Fibroblast of lung (primary cell): ENCODE results near the gene PLK2. TPM values are rescaled to one million over a fixed set of nuclear protein-coding genes. Genes with fewer than 3 reads are reported as not detected.

ENCODE experiments used
- DNase-seq, 2 donors: peaks; one replicate each; pipeline versions ENCODE4 v3.0.0 to v3.0.0-alpha.2; 2010; ENCODE audit warnings: low read depth in 2 of 2
- H2AFZ ChIP-seq: 2 replicates; pipeline ENCODE4 v1.5.1; 2012; ENCODE audit warnings: low read length, control low read depth, inconsistent platforms
- H3K27ac ChIP-seq: 2 replicates; pipeline ENCODE4 v1.5.1; 2011; ENCODE audit warnings: low read length, control low read depth; ENCODE audit not compliant: insufficient read depth
- H3K27me3 ChIP-seq: 2 replicates; pipeline ENCODE4 v1.5.1; 2011; ENCODE audit warnings: mild to moderate bottlenecking, low read length; ENCODE audit not compliant: control insufficient read depth, insufficient read depth
- H3K36me3 ChIP-seq: 2 replicates; pipeline ENCODE4 v1.5.1; 2011; ENCODE audit warnings: low read length; ENCODE audit not compliant: control insufficient read depth, insufficient read depth
- H3K4me1 ChIP-seq: 2 replicates; pipeline ENCODE4 v1.5.1; 2011; ENCODE audit warnings: low read length; ENCODE audit not compliant: control insufficient read depth, insufficient read depth; ENCODE audit errors: extremely low read depth
- H3K4me2 ChIP-seq: 2 replicates; pipeline ENCODE4 v1.5.1; 2011; ENCODE audit warnings: low read length, control low read depth; ENCODE audit not compliant: insufficient read depth; ENCODE audit errors: extremely low read depth
- H3K4me3 ChIP-seq, 4 experiments: fragments of 200-600 bp in 1 of 4; sonication (generic) in 1 of 4; replicated peaks in 1 of 4; 2 replicates each; pipeline ENCODE4 v1.5.1; 2011 to 2016; ENCODE audit warnings: low read length in 4 of 4, low read depth in 3 of 4, mild to moderate bottlenecking in 3 of 4, control low read depth in 2 of 4, inconsistent platforms in 1 of 4, mixed read lengths in 1 of 4; ENCODE audit not compliant: insufficient read depth in 1 of 4; ENCODE audit errors: control extremely low read depth in 1 of 4
- H3K79me2 ChIP-seq: 2 replicates; pipeline ENCODE4 v1.5.1; 2012; ENCODE audit warnings: mild to moderate bottlenecking, low read length, inconsistent platforms; ENCODE audit not compliant: control insufficient read depth, insufficient read depth
- H3K9ac ChIP-seq: 2 replicates; pipeline ENCODE4 v1.5.1; 2011; ENCODE audit warnings: mild to moderate bottlenecking, low read length, control low read depth; ENCODE audit not compliant: insufficient read depth
- H3K9me3 ChIP-seq: 2 replicates; pipeline ENCODE4 v1.5.1; 2012; ENCODE audit warnings: low read depth, low read length; ENCODE audit not compliant: control insufficient read depth, insufficient read depth
- H4K20me1 ChIP-seq: 2 replicates; pipeline ENCODE4 v1.5.1; 2011; ENCODE audit warnings: low read length; ENCODE audit not compliant: control insufficient read depth, insufficient read depth; ENCODE audit errors: extremely low read depth
- CTCF ChIP-seq, 2 donors: IDR thresholded peaks in 1 of 2; conservative IDR thresholded peaks in 1 of 2; 1 replicate in 1 of 2; 2 replicates in 1 of 2; pipeline ENCODE4 v1.5.1; 2011 to 2012; ENCODE audit warnings: low read length in 2 of 2, control low read depth in 1 of 2, inconsistent platforms in 1 of 2, low read depth in 1 of 2, mild to moderate bottlenecking in 1 of 2
- EZH2 ChIP-seq: IDR thresholded peaks from 2 replicates; pipeline ENCODE4 v1.5.1; 2012; ENCODE audit warnings: low read length, control low read depth, mild to moderate bottlenecking; ENCODE audit errors: missing control alignments
- polyA plus RNA-seq, 2 donors: library from polyadenylated mRNA; depleted of rRNA in 1 of 2; stranded (reverse) in 1 of 2; unstranded in 1 of 2; fragments of >200 nt; gene quantifications; 2 replicates each; pipeline ENCODE4 v1.2.1, GENCODE V29; 2011 to 2012; ENCODE audit warnings: missing spikeins in 1 of 2
- total RNA-seq: library from RNA; depleted of rRNA; stranded (reverse); fragments of >200 nt; gene quantifications from 2 replicates; pipeline ENCODE4 v1.2.1, GENCODE V29; 2014

PLK2 gene
- total and polyA plus RNA-seq, 2 donors (not counting 1 experiment from before 2014, with no cell fraction given), result 26.8 to 983 TPM

DNA sequence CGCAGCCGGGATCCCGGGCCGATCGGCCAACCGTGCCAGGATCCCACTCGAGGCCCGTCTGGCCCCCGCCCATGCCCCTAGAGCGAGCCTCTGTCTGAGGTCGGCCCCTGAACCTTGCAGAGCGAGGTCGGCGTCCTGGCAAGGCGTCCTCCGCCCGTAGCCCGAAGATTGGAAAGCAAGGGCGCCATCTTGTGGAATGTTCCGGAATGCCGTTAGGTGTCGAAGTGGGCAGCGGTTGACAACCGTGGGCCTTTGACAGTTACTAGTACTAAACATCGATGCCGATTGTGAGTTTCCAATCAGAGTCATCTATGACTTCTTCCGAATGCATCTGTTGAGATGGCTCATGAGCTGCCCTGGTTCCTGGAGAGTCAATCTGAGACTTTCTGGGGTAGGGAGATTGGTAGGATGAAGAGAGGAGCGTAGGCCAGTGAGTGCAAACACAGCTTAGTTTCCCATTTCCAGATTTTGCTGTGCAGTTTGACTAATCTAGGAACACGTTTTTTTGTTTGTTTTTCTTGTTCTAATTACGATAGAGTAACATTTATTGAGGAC, 923 bp upstream of the PLK2 start:
- H3K36me3 ChIP-seq, result peaks cover 4% of the 10 kb centered on the region
- H4K20me1 ChIP-seq, result no peaks in the 10 kb centered on the region
- peak overlapping the region; percentile 93 for H3K9ac ChIP-seq
- peak overlapping the region; percentile 91 for H3K27ac ChIP-seq
- DNase-seq, result peak; percentile 77 to 86
- peak overlapping the region; percentile 89 for H2AFZ ChIP-seq
- peaks cover 3% of the 10 kb centered on the region for H3K4me1 ChIP-seq
- no peaks in the 10 kb centered on the region for H3K27me3 ChIP-seq
- H3K4me3 ChIP-seq, result peak overlapping the region; percentile 32 to 88 (median 68)
- H3K9me3 ChIP-seq, result no peaks in the 10 kb centered on the region
- peak overlapping the region; percentile 73 for H3K4me2 ChIP-seq
- peaks cover 31% of the 10 kb centered on the region for H3K79me2 ChIP-seq
- TF ChIP-seq EZH2, result no peak
- TF ChIP-seq CTCF (conservative IDR thresholded peaks at IDR 0.05 in 1 of 2, IDR thresholded peaks at IDR 0.05 in 1 of 2; ENCODE audit: low read depth in 1 of 2, low read length in 2 of 2), result peak; percentile 70 to 86

- H3K4me2 ChIP-seq, result no peak overlapping the region
- peak overlapping the region; percentile 56 to 89 (median 84) for H3K4me3 ChIP-seq
- no peaks in the 10 kb centered on the region for H4K20me1 ChIP-seq
- no peak overlapping the region for H2AFZ ChIP-seq
- H3K9me3 ChIP-seq, result no peaks in the 10 kb centered on the region
- H3K36me3 ChIP-seq, result peaks cover 11% of the 10 kb centered on the region
- DNase-seq, result peak in 1 of 2 donors; percentile 40
- peaks cover 3% of the 10 kb centered on the region for H3K4me1 ChIP-seq
- peak overlapping the region; percentile 91 for H3K27ac ChIP-seq
- TF ChIP-seq EZH2 (no peak), CTCF (conservative IDR thresholded peaks at IDR 0.05 in 1 of 2, IDR thresholded peaks at IDR 0.05 in 1 of 2; ENCODE audit: low read depth in 1 of 2, low read length in 2 of 2) (no peak)
- peak overlapping the region; percentile 93 for H3K9ac ChIP-seq
- peaks cover 31% of the 10 kb centered on the region for H3K79me2 ChIP-seq
- H3K27me3 ChIP-seq, result no peaks in the 10 kb centered on the region
Observed at GRCh38 chr5:58459146-58460001, 512 bp downstream of the PLK2 start.

DNA sequence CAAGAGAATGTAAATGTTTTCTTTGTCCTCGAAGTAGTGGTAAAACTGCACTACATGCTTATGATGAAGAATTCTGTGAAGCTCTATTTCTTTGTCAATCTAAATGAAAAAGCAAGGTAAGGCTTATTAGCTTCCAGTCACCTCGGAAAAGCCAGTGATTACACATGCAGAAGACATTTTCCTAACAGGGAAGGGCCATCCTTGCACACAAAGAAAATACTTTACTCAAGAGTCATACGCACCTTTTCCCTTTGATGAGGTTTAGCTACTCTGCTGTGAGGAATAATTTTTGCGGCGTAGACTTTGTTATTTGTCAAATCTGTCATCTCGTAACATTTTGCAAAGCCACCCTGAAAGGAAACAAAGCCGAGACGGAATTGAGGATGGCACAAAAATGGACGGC, 1.1 kb downstream of the PLK2 start:
- Histone ChIP-seq H3K4me1 (peaks cover 3% of the 10 kb centered on the region), H3K4me2 (peak overlapping the region; percentile 91), H3K27me3 (no peaks in the 10 kb centered on the region), H3K9ac (peak overlapping the region; percentile 43), H3K27ac (peak overlapping the region; percentile 91), H3K36me3 (peaks cover 13% of the 10 kb centered on the region), H4K20me1 (no peaks in the 10 kb centered on the region), H3K9me3 (no peaks in the 10 kb centered on the region), H3K79me2 (peaks cover 31% of the 10 kb centered on the region), H2AFZ (no peak overlapping the region), H3K4me3 (peak overlapping the region; percentile 56 to 89 (median 84))
- TF ChIP-seq CTCF (conservative IDR thresholded peaks at IDR 0.05 in 1 of 2, IDR thresholded peaks at IDR 0.05 in 1 of 2; ENCODE audit: low read depth in 1 of 2, low read length in 2 of 2) (no peak), EZH2 (no peak)
- peak; percentile 22 to 68 for DNase-seq
